ENCODE results near the gene STAT5B.
A peak's percentile ranks its signal among the peaks of the same experiment; 100 is the strongest.

Gene STAT5B

DNA sequence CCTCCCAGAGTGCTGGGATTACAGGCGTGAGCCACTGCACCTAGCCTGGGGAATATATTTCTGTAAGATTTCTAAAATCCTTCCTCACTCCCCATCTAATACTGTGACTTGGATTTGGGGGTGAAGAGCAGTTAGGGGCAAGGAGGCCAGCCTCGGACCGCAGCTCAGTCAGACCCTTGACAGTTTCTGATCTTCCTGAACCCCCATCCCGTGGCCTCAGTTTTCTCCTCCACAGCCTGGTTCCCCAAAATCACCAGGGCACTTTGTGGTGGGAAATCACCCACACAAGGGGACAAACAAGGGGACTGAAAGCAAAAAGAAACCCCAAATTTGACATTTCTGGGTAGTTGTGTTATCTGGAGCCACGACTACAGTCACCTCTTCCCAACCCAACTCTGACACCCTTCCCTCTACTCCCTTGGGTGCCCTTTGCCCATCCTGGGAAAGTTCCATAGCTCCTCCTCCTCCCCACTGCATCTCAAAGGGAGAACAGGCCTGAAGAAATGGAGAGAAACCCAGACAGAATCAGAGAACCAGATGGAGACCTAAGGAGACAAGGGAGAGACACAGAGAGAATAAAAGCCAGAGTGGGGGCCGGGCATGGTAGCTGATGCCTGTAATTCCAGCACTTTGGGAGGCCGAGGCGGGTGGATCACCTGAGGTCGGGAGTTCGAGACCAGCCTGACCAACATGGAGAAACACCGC is 9.3 kb upstream of the STAT5B start:
- no peak overlapping the region for H3K4ac ChIP-seq (ENCODE audit: low read depth in 1 of 2, low read length in 2 of 2)
- no peak overlapping the region for H2AFZ ChIP-seq (ENCODE audit: low read depth, low read length)
- no peak overlapping the region for H3K4me2 ChIP-seq (ENCODE audit: low read length, poor library complexity, severe bottlenecking)
- 96% methylated on average over 8 of the region's 11 CpGs for WGBS
- no peak overlapping the region for H3K4me3 ChIP-seq (ENCODE audit: insufficient read depth in 1 of 2, low read depth in 1 of 2, low read length in 2 of 2)
- no peak for DNase-seq
- H3K36me3 ChIP-seq (ENCODE audit: control insufficient read depth in 1 of 2, insufficient read depth in 2 of 2, low read depth in 1 of 2, low read length in 2 of 2) = peaks cover 0 to 3% of the 10 kb centered on the region in 2 experiments
- H3K18ac ChIP-seq (ENCODE audit: low read depth in 1 of 2, low read length in 2 of 2) = no peak overlapping the region
- H3K27me3 ChIP-seq (ENCODE audit: control insufficient read depth in 1 of 2, insufficient read depth in 1 of 2, low read length in 2 of 2) = no peaks in the 10 kb centered on the region
- H2BK15ac ChIP-seq (ENCODE audit: low read depth, poor library complexity, severe bottlenecking) = no peak overlapping the region
- no peaks in the 10 kb centered on the region for H3K9me3 ChIP-seq (ENCODE audit: control insufficient read depth, low read length)
- H3K9ac ChIP-seq (ENCODE audit: low read length) = no peak overlapping the region
- H3K23ac ChIP-seq (ENCODE audit: low read length in 2 of 2) = no peak overlapping the region
- no peak overlapping the region for H4K8ac ChIP-seq (ENCODE audit: low read length)
- no peak overlapping the region for H3K14ac ChIP-seq (ENCODE audit: low read length in 2 of 2)
- H3K79me1 ChIP-seq (replicated peaks; ENCODE audit: low read length, poor library complexity, severe bottlenecking) = no peaks in the 10 kb centered on the region
- H2BK5ac ChIP-seq (ENCODE audit: low read depth, low read length, poor library complexity, severe bottlenecking) = no peak overlapping the region
- H3K27ac ChIP-seq (ENCODE audit: low read length, poor library complexity, severe bottlenecking) = no peak overlapping the region
- H2BK120ac ChIP-seq (ENCODE audit: low read depth, low read length) = no peak overlapping the region
- H2BK12ac ChIP-seq (ENCODE audit: low read length in 2 of 2) = no peak overlapping the region
- peak overlapping the region; percentile 15 for H2AK5ac ChIP-seq (ENCODE audit: low read length, severe bottlenecking)
- H4K91ac ChIP-seq (ENCODE audit: low read length) = no peak overlapping the region
- H3K4me1 ChIP-seq (ENCODE audit: control insufficient read depth, insufficient read depth, low read depth, low read length) = peaks cover 13% of the 10 kb centered on the region

- H3K79me1 ChIP-seq (replicated peaks; ENCODE audit: low read length, poor library complexity, severe bottlenecking) = no peaks in the 10 kb centered on the region
- no peaks in the 10 kb centered on the region for H3K9me3 ChIP-seq (ENCODE audit: control insufficient read depth, low read length)
- H2BK5ac ChIP-seq (ENCODE audit: low read depth, low read length, poor library complexity, severe bottlenecking) = no peak overlapping the region
- no peak overlapping the region for H3K4me3 ChIP-seq (ENCODE audit: insufficient read depth in 1 of 2, low read depth in 1 of 2, low read length in 2 of 2)
- no peak overlapping the region for H3K9ac ChIP-seq (ENCODE audit: low read length)
- no peaks in the 10 kb centered on the region for H3K27me3 ChIP-seq (ENCODE audit: control insufficient read depth in 1 of 2, insufficient read depth in 1 of 2, low read length in 2 of 2)
- H2BK12ac ChIP-seq (ENCODE audit: low read length in 2 of 2) = no peak overlapping the region
- no peak overlapping the region for H2AK5ac ChIP-seq (ENCODE audit: low read length, severe bottlenecking)
- peaks cover 13% of the 10 kb centered on the region for H3K4me1 ChIP-seq (ENCODE audit: control insufficient read depth, insufficient read depth, low read depth, low read length)
- H3K4me2 ChIP-seq (ENCODE audit: low read length, poor library complexity, severe bottlenecking) = no peak overlapping the region
- H3K4ac ChIP-seq (ENCODE audit: low read depth in 1 of 2, low read length in 2 of 2) = no peak overlapping the region
- WGBS = 98% methylated on average over 7 of the region's 7 CpGs
- DNase-seq = no peak
- H4K8ac ChIP-seq (ENCODE audit: low read length) = no peak overlapping the region
- no peak overlapping the region for H2BK15ac ChIP-seq (ENCODE audit: low read depth, poor library complexity, severe bottlenecking)
- H2AFZ ChIP-seq (ENCODE audit: low read depth, low read length) = no peak overlapping the region
- peaks cover 0 to 3% of the 10 kb centered on the region in 2 experiments for H3K36me3 ChIP-seq (ENCODE audit: control insufficient read depth in 1 of 2, insufficient read depth in 2 of 2, low read depth in 1 of 2, low read length in 2 of 2)
- H3K14ac ChIP-seq (ENCODE audit: low read length in 2 of 2) = no peak overlapping the region
- H3K18ac ChIP-seq (ENCODE audit: low read depth in 1 of 2, low read length in 2 of 2) = no peak overlapping the region
- H4K91ac ChIP-seq (ENCODE audit: low read length) = no peak overlapping the region
- no peak overlapping the region for H2BK120ac ChIP-seq (ENCODE audit: low read depth, low read length)
- H3K23ac ChIP-seq (ENCODE audit: low read length in 2 of 2) = no peak overlapping the region
- H3K27ac ChIP-seq (ENCODE audit: low read length, poor library complexity, severe bottlenecking) = no peak overlapping the region
Observed at GRCh38 chr17:42284566-42284965, 8.4 kb upstream of the STAT5B start.

GRCh38 chr17:42284024-42284369 is 7.8 kb upstream of the STAT5B start:
- Histone ChIP-seq H3K18ac (ENCODE audit: low read depth in 1 of 2, low read length in 2 of 2) (no peak overlapping the region), H3K23ac (ENCODE audit: low read length in 2 of 2) (no peak overlapping the region), H3K79me1 (replicated peaks; ENCODE audit: low read length, poor library complexity, severe bottlenecking) (no peaks in the 10 kb centered on the region), H2BK120ac (ENCODE audit: low read depth, low read length) (no peak overlapping the region), H2BK5ac (ENCODE audit: low read depth, low read length, poor library complexity, severe bottlenecking) (no peak overlapping the region), H2AFZ (ENCODE audit: low read depth, low read length) (no peak overlapping the region), H2AK5ac (ENCODE audit: low read length, severe bottlenecking) (no peak overlapping the region), H3K4me1 (ENCODE audit: control insufficient read depth, insufficient read depth, low read depth, low read length) (peaks cover 13% of the 10 kb centered on the region), H3K4me2 (ENCODE audit: low read length, poor library complexity, severe bottlenecking) (no peak overlapping the region), H3K9ac (ENCODE audit: low read length) (no peak overlapping the region), H3K36me3 (ENCODE audit: control insufficient read depth in 1 of 2, insufficient read depth in 2 of 2, low read depth in 1 of 2, low read length in 2 of 2) (peaks cover 0 to 3% of the 10 kb centered on the region in 2 experiments), H3K27me3 (ENCODE audit: control insufficient read depth in 1 of 2, insufficient read depth in 1 of 2, low read length in 2 of 2) (no peaks in the 10 kb centered on the region), H3K4ac (ENCODE audit: low read depth in 1 of 2, low read length in 2 of 2) (no peak overlapping the region), H2BK12ac (ENCODE audit: low read length in 2 of 2) (no peak overlapping the region), H3K14ac (ENCODE audit: low read length in 2 of 2) (no peak overlapping the region), H3K9me3 (ENCODE audit: control insufficient read depth, low read length) (no peaks in the 10 kb centered on the region), H4K91ac (ENCODE audit: low read length) (no peak overlapping the region), H3K4me3 (ENCODE audit: insufficient read depth in 1 of 2, low read depth in 1 of 2, low read length in 2 of 2) (no peak overlapping the region), H3K27ac (ENCODE audit: low read length, poor library complexity, severe bottlenecking) (no peak overlapping the region), H2BK15ac (ENCODE audit: low read depth, poor library complexity, severe bottlenecking) (peak overlapping the region; percentile 33), H4K8ac (ENCODE audit: low read length) (no peak overlapping the region)
- DNase-seq = no peak
- 86% methylated on average over 5 of the region's 5 CpGs for WGBS

GRCh38 chr17:42283241-42284023 is 7.2 kb upstream of the STAT5B start:
- no peak overlapping the region for H4K91ac ChIP-seq (ENCODE audit: low read length)
- H2BK5ac ChIP-seq (ENCODE audit: low read depth, low read length, poor library complexity, severe bottlenecking) = no peak overlapping the region
- no peaks in the 10 kb centered on the region for H3K79me1 ChIP-seq (replicated peaks; ENCODE audit: low read length, poor library complexity, severe bottlenecking)
- no peak for DNase-seq
- 89% methylated on average over 4 of the region's 7 CpGs for WGBS
- no peak overlapping the region for H2AK5ac ChIP-seq (ENCODE audit: low read length, severe bottlenecking)
- no peak overlapping the region for H2BK15ac ChIP-seq (ENCODE audit: low read depth, poor library complexity, severe bottlenecking)
- peaks cover 0 to 3% of the 10 kb centered on the region in 2 experiments for H3K36me3 ChIP-seq (ENCODE audit: control insufficient read depth in 1 of 2, insufficient read depth in 2 of 2, low read depth in 1 of 2, low read length in 2 of 2)
- no peak overlapping the region for H3K9ac ChIP-seq (ENCODE audit: low read length)
- H4K8ac ChIP-seq (ENCODE audit: low read length) = no peak overlapping the region
- peaks cover 9% of the 10 kb centered on the region for H3K4me1 ChIP-seq (ENCODE audit: control insufficient read depth, insufficient read depth, low read depth, low read length)
- no peak overlapping the region for H3K23ac ChIP-seq (ENCODE audit: low read length in 2 of 2)
- H3K4me3 ChIP-seq (ENCODE audit: insufficient read depth in 1 of 2, low read depth in 1 of 2, low read length in 2 of 2) = no peak overlapping the region
- H3K9me3 ChIP-seq (ENCODE audit: control insufficient read depth, low read length) = no peaks in the 10 kb centered on the region
- H3K14ac ChIP-seq (ENCODE audit: low read length in 2 of 2) = peak overlapping the region in 1 of 2 experiments; percentile 27
- H3K27ac ChIP-seq (ENCODE audit: low read length, poor library complexity, severe bottlenecking) = no peak overlapping the region
- H3K27me3 ChIP-seq (ENCODE audit: control insufficient read depth in 1 of 2, insufficient read depth in 1 of 2, low read length in 2 of 2) = no peaks in the 10 kb centered on the region
- H3K4me2 ChIP-seq (ENCODE audit: low read length, poor library complexity, severe bottlenecking) = no peak overlapping the region
- H3K4ac ChIP-seq (ENCODE audit: low read depth in 1 of 2, low read length in 2 of 2) = no peak overlapping the region
- no peak overlapping the region for H2BK120ac ChIP-seq (ENCODE audit: low read depth, low read length)
- H3K18ac ChIP-seq (ENCODE audit: low read depth in 1 of 2, low read length in 2 of 2) = no peak overlapping the region
- no peak overlapping the region for H2BK12ac ChIP-seq (ENCODE audit: low read length in 2 of 2)
- no peak overlapping the region for H2AFZ ChIP-seq (ENCODE audit: low read depth, low read length)
